ENCODE measurements around the gene SMTNL2. TPM values are rescaled to one million over a fixed set of nuclear protein-coding genes. Genes with fewer than 3 reads are reported as not detected.
"Not testable (repeated sequence)": the region's sequence is repeated elsewhere in the genome, so short reads cannot be mapped to it uniquely, and the experiment has no call there.

Gene SMTNL2

GRCh38 chr17:4652997-4653396 is 68.7 kb downstream of the SMTNL2 start:
- Histone ChIP-seq H3K4me3 (ENCODE audit: insufficient read depth in 1 of 2, low read depth in 1 of 2, low read length in 2 of 2) (no peak overlapping the region), H3K9ac (ENCODE audit: low read length) (no peak overlapping the region), H3K4ac (ENCODE audit: low read depth in 1 of 2, low read length in 2 of 2) (no peak overlapping the region), H2BK120ac (ENCODE audit: low read depth, low read length) (no peak overlapping the region), H4K8ac (ENCODE audit: low read length) (no peak overlapping the region), H3K27me3 (ENCODE audit: control insufficient read depth in 1 of 2, insufficient read depth in 1 of 2, low read length in 2 of 2) (peaks cover 4 to 30% of the 10 kb centered on the region in 2 experiments), H3K9me3 (ENCODE audit: control insufficient read depth, low read length) (no peaks in the 10 kb centered on the region), H3K36me3 (ENCODE audit: control insufficient read depth in 1 of 2, insufficient read depth in 2 of 2, low read depth in 1 of 2, low read length in 2 of 2) (no peaks in the 10 kb centered on the region), H3K14ac (ENCODE audit: low read length in 2 of 2) (no peak overlapping the region), H2AFZ (ENCODE audit: low read depth, low read length) (no peak overlapping the region), H2BK15ac (ENCODE audit: low read depth, poor library complexity, severe bottlenecking) (no peak overlapping the region), H3K4me2 (ENCODE audit: low read length, poor library complexity, severe bottlenecking) (no peak overlapping the region), H3K27ac (ENCODE audit: low read length, poor library complexity, severe bottlenecking) (no peak overlapping the region), H3K23ac (ENCODE audit: low read length in 2 of 2) (no peak overlapping the region), H3K4me1 (ENCODE audit: control insufficient read depth, insufficient read depth, low read depth, low read length) (no peaks in the 10 kb centered on the region), H3K18ac (ENCODE audit: low read depth in 1 of 2, low read length in 2 of 2) (no peak overlapping the region), H3K79me1 (replicated peaks; ENCODE audit: low read length, poor library complexity, severe bottlenecking) (no peaks in the 10 kb centered on the region), H2AK5ac (ENCODE audit: low read length, severe bottlenecking) (no peak overlapping the region), H2BK5ac (ENCODE audit: low read depth, low read length, poor library complexity, severe bottlenecking) (no peak overlapping the region), H4K91ac (ENCODE audit: low read length) (no peak overlapping the region), H2BK12ac (ENCODE audit: low read length in 2 of 2) (no peak overlapping the region)
- 85% methylated on average over 5 of the region's 5 CpGs for WGBS
- DNase-seq, result no peak

- H2AFZ ChIP-seq (ENCODE audit: low read depth, low read length); H2AK5ac ChIP-seq (ENCODE audit: low read length, severe bottlenecking); DNase-seq; H3K4me3 ChIP-seq (ENCODE audit: insufficient read depth in 1 of 2, low read depth in 1 of 2, low read length in 2 of 2); H4K8ac ChIP-seq (ENCODE audit: low read length); H3K4ac ChIP-seq (ENCODE audit: low read depth in 1 of 2, low read length in 2 of 2); H3K23ac ChIP-seq (ENCODE audit: low read length in 2 of 2); H2BK120ac ChIP-seq (ENCODE audit: low read depth, low read length); H3K27ac ChIP-seq (ENCODE audit: low read length, poor library complexity, severe bottlenecking); H2BK12ac ChIP-seq (ENCODE audit: low read length in 2 of 2); H4K91ac ChIP-seq (ENCODE audit: low read length); H3K4me2 ChIP-seq (ENCODE audit: low read length, poor library complexity, severe bottlenecking); H3K9ac ChIP-seq (ENCODE audit: low read length); H2BK15ac ChIP-seq (ENCODE audit: low read depth, poor library complexity, severe bottlenecking); H2BK5ac ChIP-seq (ENCODE audit: low read depth, low read length, poor library complexity, severe bottlenecking); H3K4me1 ChIP-seq (ENCODE audit: control insufficient read depth, insufficient read depth, low read depth, low read length); H3K36me3 ChIP-seq (ENCODE audit: control insufficient read depth in 1 of 2, insufficient read depth in 2 of 2, low read depth in 1 of 2, low read length in 2 of 2); H3K18ac ChIP-seq (ENCODE audit: low read depth in 1 of 2, low read length in 2 of 2); H3K79me1 ChIP-seq (replicated peaks; ENCODE audit: low read length, poor library complexity, severe bottlenecking); H3K9me3 ChIP-seq (ENCODE audit: control insufficient read depth, low read length); H3K14ac ChIP-seq (ENCODE audit: low read length in 2 of 2): not testable (repeated sequence)
- 89% methylated on average over 6 of the region's 7 CpGs for WGBS
- H3K27me3 ChIP-seq (ENCODE audit: control insufficient read depth in 1 of 2, insufficient read depth in 1 of 2, low read length in 2 of 2), result peaks cover 0 to 13% of the 10 kb centered on the region in 2 experiments
Measured at GRCh38 chr17:4655933-4656332, 71.6 kb downstream of the SMTNL2 start.

- DNase-seq, result no peak
- no peak overlapping the region for H2BK15ac ChIP-seq (ENCODE audit: low read depth, poor library complexity, severe bottlenecking)
- H3K9me3 ChIP-seq (ENCODE audit: control insufficient read depth, low read length), result no peaks in the 10 kb centered on the region
- WGBS, result 94% methylated on average over 2 of the region's 2 CpGs
- no peak overlapping the region for H4K8ac ChIP-seq (ENCODE audit: low read length)
- H2BK5ac ChIP-seq (ENCODE audit: low read depth, low read length, poor library complexity, severe bottlenecking), result no peak overlapping the region
- H3K4ac ChIP-seq (ENCODE audit: low read depth in 1 of 2, low read length in 2 of 2), result no peak overlapping the region
- H2AK5ac ChIP-seq (ENCODE audit: low read length, severe bottlenecking), result no peak overlapping the region
- H3K23ac ChIP-seq (ENCODE audit: low read length in 2 of 2), result no peak overlapping the region
- H3K4me1 ChIP-seq (ENCODE audit: control insufficient read depth, insufficient read depth, low read depth, low read length), result peaks cover 3% of the 10 kb centered on the region
- no peak overlapping the region for H2BK120ac ChIP-seq (ENCODE audit: low read depth, low read length)
- H4K91ac ChIP-seq (ENCODE audit: low read length), result no peak overlapping the region
- no peak overlapping the region for H3K4me3 ChIP-seq (ENCODE audit: insufficient read depth in 1 of 2, low read depth in 1 of 2, low read length in 2 of 2)
- H3K79me1 ChIP-seq (replicated peaks; ENCODE audit: low read length, poor library complexity, severe bottlenecking), result no peaks in the 10 kb centered on the region
- peaks cover under 1 to 17% of the 10 kb centered on the region in 2 experiments for H3K27me3 ChIP-seq (ENCODE audit: control insufficient read depth in 1 of 2, insufficient read depth in 1 of 2, low read length in 2 of 2)
- H3K18ac ChIP-seq (ENCODE audit: low read depth in 1 of 2, low read length in 2 of 2), result no peak overlapping the region
- no peak overlapping the region for H2BK12ac ChIP-seq (ENCODE audit: low read length in 2 of 2)
- no peaks in the 10 kb centered on the region for H3K36me3 ChIP-seq (ENCODE audit: control insufficient read depth in 1 of 2, insufficient read depth in 2 of 2, low read depth in 1 of 2, low read length in 2 of 2)
- no peak overlapping the region for H3K4me2 ChIP-seq (ENCODE audit: low read length, poor library complexity, severe bottlenecking)
- H3K9ac ChIP-seq (ENCODE audit: low read length), result no peak overlapping the region
- no peak overlapping the region for H3K14ac ChIP-seq (ENCODE audit: low read length in 2 of 2)
- H3K27ac ChIP-seq (ENCODE audit: low read length, poor library complexity, severe bottlenecking), result no peak overlapping the region
- H2AFZ ChIP-seq (ENCODE audit: low read depth, low read length), result no peak overlapping the region
Measured at GRCh38 chr17:4657678-4658077, 73.3 kb downstream of the SMTNL2 start.

Small RNA genes within 50 kb of the gene (small RNA-seq; reads per million reads assigned to genes)
- not detected for gene RNU6-955P (ENCODE audit: low read depth)
